Measurements from ENCODE around the gene TNKS1BP1.
"Not testable (repeated sequence)": the region's sequence is repeated elsewhere in the genome, so short reads cannot be mapped to it uniquely, and the experiment has no call there.

Gene TNKS1BP1

DNA sequence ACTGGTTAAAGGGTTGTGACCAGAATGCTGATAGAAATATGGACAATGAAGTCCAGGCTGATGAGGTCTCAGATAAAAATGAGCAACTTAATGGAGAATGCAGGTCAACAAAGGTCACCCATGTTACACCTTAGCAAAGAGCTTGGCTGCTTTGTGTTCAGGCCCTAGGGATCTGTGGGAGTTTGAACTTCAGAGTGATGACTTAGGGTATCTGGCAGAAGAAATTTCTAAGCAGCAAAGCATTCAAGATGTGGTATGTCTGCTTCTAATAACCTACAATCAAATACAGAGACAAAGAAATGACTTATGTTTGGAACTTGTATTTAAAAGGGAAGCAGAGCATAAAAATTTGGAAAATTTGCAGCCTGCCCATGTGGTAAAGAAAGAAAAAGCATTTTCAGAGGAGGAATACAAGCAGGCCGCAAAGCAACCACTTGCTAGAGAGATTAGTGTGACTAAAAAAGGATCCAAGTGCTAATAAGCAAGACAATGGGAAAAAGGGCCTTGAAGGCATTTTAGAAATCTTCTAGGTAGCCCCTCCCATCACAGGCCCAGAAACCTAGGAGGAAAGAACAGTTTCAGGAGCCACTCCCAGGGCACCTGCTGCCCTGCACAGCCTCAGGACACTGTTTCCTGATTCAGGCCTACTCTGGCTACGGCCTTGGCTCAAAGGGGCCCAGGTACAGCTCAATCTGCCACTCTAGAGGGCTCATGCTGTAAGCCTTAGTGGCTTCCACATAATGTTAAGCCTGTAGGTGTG is 41.3 kb downstream of the TNKS1BP1 start:
- no peak for DNase-seq

DNA sequence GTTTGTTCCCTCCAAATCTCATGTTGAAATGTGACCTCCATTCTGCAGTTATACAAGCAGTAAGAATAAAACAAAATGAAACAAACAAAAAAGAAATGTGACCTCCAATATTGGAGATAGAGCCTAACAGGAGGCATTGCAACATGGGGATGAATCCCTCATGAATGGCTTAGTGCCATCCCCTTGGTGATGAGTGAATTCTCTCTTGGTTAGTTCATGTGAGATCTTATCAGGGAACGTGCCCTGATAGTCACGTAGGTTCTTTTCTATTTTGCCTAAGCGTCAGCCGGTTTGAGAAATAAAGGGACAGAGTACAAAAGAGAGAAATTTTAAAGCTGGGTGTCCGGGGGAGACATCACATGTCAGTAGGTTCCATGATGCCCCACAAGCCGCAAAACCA is 43.2 kb downstream of the TNKS1BP1 start:
- DNase-seq: not testable (repeated sequence)

GRCh38 chr11:57279116-57279515 is 45.6 kb downstream of the TNKS1BP1 start:
- no peak for DNase-seq

DNA sequence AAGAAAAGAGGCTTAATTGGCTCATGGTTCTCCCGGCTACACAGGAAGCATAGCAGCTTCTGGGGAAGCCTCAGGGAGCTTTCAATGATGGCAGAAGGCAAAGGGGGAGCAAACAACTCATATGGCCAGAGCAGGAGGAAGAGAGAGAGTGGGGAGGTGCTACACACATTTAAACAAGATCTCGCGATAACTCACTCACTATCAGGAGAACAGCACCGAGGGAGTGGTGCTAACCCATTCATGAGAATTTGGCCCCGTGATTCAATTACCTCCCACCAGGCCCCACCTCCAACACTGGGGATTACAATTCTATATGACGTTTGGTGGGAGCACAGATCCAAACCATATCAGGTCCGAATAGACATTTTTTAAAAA is 46.0 kb downstream of the TNKS1BP1 start:
- DNase-seq: no peak

DNA sequence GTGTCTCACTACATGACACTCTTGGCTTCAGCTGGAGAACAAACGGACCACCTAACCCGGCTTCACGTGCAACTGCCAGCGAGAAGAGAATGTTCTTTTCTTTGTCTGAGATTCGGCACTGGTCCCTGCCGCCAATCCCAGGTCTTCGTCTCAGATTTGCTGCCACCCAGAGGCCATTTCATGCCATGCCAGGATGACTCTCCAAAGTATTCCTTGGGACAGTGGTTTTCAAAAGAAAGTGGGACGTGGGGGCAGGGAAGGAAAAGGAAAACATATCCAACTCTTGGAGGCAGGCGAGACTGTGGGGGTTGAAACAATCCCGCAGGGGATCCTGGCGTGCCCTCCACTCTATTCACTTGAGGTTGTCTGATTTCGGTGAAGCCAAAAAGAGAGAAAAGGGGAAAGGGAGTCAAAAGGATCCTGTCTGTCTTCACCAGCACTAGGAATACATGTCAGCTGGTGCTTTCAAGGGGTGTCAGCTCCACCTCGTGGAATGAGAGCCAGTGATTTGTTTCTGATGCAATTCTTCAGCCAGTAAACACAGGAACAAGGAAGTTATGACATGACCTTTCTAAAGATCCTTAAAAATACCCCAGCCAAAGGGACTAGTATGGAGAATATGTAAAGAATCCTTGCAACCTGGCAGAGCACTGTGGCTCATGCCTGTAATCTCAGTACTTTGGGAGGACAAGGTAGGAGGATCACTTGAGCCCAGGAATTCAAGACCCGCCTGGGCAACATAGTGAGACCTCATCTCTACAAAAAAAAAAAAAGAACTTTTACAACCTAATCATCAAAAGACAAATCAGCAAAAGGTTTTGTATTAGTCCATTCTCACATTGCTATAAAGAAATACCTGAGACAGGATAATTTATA is 46.7 kb downstream of the TNKS1BP1 start:
- DNase-seq: peak; percentile 87 to 96

GRCh38 chr11:57276971-57277675 is 47.6 kb downstream of the TNKS1BP1 start:
- DNase-seq: peak; percentile 97 to 98

DNA sequence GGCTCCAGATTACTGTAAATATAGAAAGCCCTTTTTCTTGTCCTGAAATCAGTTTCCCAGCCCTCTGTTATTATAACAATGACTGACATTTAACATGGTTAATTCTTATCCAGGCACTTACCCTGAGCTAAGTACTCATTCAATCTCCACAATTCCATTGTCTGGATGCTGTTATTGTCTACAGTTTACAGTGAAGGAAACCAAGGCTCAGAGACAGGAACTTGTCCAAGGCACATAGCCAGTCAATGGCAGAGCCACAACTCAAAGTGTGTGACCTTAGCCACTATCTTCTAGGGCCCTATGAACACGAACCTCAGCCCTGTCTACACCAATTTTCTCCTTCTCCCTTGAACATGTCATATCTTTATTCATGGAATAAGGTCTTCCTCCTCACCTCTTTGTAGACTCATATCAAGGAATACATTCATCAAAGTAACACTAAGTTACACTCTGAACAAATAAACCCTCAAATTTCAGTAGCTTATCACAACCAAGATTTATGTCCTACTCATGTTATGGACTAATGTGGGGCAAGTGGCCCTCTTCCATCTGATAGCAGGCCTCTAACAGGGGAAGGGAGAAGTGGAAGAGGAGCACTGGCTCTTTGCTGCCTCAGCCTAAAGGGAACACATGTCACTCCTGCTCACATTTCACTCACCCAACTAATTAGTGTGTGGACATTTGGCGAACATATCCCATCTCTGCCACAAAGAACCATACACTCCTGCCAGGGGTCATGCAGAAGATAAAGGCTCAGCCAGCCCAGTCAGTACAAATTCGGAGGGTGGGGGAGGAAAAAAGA is 48.4 kb downstream of the TNKS1BP1 start:
- peak; percentile 16 to 59 for DNase-seq

DNA sequence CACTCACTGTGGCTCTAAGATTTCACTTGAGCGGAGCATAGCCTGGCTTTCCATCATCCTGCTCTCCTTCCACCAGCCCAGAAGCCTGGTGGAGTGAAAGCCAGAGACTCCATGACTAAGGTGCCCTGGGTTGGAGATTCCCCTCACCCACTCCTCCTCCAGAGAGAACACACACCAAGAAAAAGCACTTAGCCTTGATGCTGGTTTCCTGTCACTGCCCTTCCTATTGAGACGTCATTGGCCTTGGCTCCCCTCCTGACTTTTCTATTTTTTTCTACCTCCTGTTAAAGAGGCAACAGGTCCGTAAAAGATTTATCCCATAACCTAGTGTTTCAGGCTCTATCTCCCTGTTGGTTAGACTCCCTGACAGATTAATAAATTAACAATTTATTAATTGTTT is 49.2 kb downstream of the TNKS1BP1 start:
- DNase-seq: no peak

- no peak for DNase-seq
These were observed 49.8 kb downstream of the TNKS1BP1 start for GRCh38 chr11:57274904-57275498.

DNA sequence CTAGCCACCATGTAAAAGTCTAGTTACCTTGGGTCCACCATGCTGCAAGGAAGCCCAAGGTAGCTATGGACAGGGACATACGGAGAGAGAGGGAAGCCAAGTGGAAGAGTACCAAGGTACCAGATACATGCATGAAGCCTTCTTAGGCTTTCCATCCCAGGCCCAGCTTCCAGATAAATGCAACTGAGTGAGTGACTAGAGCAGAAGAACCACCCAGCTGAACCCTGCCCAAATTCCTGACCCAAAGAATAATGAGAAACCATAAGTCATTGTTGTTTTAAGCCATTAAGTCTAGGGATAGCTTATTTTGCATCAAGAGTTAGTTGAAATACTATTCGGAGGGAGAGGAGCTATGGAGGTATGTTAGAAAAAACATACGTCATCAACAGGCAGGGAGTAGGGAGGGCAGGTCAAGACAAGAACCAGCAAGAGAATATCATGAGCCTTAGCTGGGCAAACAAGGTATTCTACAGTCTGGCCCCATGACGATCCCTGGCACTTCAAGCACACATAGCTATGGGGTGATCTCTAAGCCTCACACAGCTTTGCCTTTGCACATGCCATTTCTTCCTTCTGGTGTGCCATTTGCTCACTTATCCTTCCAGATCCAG is 51.2 kb downstream of the TNKS1BP1 start:
- DNase-seq: no peak

DNA sequence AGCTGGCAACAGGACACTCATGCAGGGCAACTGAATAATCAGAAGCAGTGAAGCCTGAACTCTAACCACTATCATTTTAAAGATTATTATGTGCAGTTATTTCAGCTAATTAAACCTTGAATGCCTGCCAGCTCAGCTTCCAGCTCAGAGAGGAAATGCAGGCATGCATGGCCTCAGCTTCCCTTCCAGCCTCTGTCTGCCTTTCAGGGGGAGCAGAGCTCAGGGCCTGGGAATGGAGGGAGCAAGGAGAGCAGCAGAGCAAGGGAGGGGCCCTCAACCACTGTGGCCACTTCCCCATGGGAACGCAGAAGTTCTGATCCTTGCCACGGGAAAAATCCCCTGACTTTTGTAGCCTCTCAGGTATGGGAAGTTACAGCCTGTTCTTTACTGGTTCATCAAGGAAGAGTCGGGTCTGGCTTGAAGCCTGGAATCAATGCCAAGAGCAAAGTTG is 55.2 kb downstream of the TNKS1BP1 start:
- DNase-seq: peak in 1 of 2 experiments; percentile 26

DNA sequence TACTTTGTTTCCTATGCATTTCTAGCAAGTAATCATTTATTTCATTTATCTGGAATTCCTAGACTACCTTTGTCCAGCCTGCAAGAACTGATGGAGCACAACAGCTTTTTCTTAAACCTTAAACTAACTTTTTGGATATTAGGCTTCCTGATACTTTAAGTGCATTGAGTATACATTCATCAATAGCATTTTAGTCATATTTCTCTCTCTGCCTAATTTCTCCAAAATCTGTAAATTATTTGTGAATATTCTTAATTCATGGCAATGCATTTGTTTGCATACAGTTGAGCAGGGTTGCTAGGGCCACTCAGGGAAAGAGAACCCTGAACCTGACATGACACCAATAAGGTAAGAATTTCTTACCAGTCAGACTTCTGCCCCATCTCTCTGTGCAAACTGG is 58.6 kb downstream of the TNKS1BP1 start:
- no peak for DNase-seq

DNA sequence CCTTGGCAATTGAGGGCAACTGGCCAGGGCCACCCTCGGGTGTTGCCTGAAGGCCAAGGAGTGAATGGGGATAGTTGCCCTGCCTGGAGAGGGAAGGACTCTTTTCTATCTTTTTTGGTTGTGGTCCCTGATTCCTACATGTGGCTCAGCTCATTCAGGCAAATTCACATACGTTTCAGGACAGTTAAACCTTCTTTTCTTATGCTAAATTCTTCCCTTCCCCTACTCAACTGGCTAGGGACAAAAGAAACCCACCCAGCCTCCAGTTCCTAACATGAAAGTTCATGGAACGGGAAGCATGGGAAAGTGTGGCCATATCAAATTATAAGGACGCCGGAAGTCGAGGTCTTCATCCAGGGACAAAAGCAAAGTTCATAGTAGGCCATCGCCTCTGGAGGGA is 61.4 kb downstream of the TNKS1BP1 start:
- DNase-seq: no peak

DNA sequence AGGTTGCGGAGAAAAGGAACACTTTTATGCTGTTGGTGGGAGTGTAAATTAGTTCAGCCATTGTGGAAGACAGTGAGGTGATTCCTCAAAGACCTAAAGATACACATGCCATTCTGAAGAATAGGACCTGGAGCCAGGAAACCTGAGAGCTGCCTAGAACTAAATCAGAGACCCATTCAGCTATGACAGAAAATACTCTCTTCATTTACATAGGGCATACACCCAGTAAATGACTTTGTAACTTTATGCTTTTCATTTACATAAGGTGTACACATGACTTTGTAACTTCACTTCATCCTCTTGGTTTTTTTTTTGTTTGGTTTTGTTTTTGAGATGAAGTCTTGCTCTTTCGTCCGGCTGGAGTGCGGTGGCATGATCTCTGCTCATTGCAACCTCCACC is 62.6 kb downstream of the TNKS1BP1 start:
- peak; percentile 84 to 86 for DNase-seq

GRCh38 chr11:57260937-57261783 is 63.6 kb downstream of the TNKS1BP1 start:
- peak in 1 of 2 experiments; percentile 25 for DNase-seq

DNA sequence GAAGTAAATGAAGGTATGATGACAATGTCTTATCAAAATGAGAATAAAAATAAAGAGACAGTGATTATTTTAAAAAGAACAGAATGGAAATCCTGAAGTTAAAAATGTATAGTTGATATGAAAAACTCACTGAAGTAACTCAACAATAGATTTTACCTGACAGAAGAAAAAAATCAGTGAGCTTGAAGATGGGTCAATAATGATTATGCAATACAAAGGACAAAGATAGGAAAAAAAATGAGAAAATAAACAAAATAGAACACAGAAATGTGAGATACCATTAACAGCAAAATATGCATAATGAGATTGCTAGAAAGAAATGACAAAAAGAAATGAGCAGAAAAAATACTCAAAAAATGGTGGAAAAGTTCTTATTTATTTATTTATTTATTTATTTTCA is 68.6 kb downstream of the TNKS1BP1 start:
- DNase-seq: no peak

GRCh38 chr11:57255618-57256017 is 69.1 kb downstream of the TNKS1BP1 start:
- no peak for DNase-seq

- DNase-seq: no peak
These were observed 70.1 kb downstream of the TNKS1BP1 start for GRCh38 chr11:57254631-57255030.

GRCh38 chr11:57251491-57252104 is 73.2 kb downstream of the TNKS1BP1 start:
- DNase-seq: no peak

- no peak for DNase-seq
These were observed 73.7 kb downstream of the TNKS1BP1 start for GRCh38 chr11:57251037-57251436.
